Astrocyte (in vitro differentiated cells and primary cell): ENCODE measurements around the gene KRT86. TPM values are rescaled to one million over a fixed set of nuclear protein-coding genes. Genes with fewer than 3 reads are reported as not detected.
"Not testable (repeated sequence)": the region's sequence is repeated elsewhere in the genome, so short reads cannot be mapped to it uniquely, and the experiment has no call there.

Experiments
- DNase-seq: peaks from one replicate; pipeline ENCODE4 v3.0.0-alpha.2; 2010; ENCODE audit warnings: low read depth
- FAIRE-seq: peaks from 2 replicates; lab custom pipeline; 2011; peaks lifted over from hg19 to GRCh38; lab: Jason Lieb, UNC
- H2AFZ ChIP-seq: 2 replicates; pipeline ENCODE4 v1.6.0; 2012; ENCODE audit warnings: low read depth, low read length, inconsistent platforms
- H3K27ac ChIP-seq: 2 replicates; pipeline ENCODE4 v1.5.1; 2011; ENCODE audit warnings: low read depth, low read length, inconsistent platforms
- H3K27me3 ChIP-seq: 2 replicates; pipeline ENCODE4 v1.6.0; 2011; ENCODE audit warnings: low read length, inconsistent platforms; ENCODE audit not compliant: insufficient read depth
- H3K36me3 ChIP-seq: 2 replicates; pipeline ENCODE4 v1.5.1; 2011; ENCODE audit warnings: low read length, inconsistent platforms; ENCODE audit not compliant: insufficient read depth
- H3K4me1 ChIP-seq: 2 replicates; pipeline ENCODE4 v1.5.1; 2011; ENCODE audit warnings: low read length, inconsistent platforms; ENCODE audit not compliant: insufficient read depth
- H3K4me2 ChIP-seq: 2 replicates; pipeline ENCODE4 v1.6.0; 2012; ENCODE audit warnings: low read length, inconsistent platforms
- H3K4me3 ChIP-seq: 2 replicates; pipeline ENCODE4 v1.5.1; 2011; ENCODE audit warnings: low read depth, mild to moderate bottlenecking, low read length, inconsistent platforms; ENCODE audit not compliant: insufficient read depth
- H3K79me2 ChIP-seq: 2 replicates; pipeline ENCODE4 v1.6.0; 2012; ENCODE audit warnings: mild to moderate bottlenecking, low read length, inconsistent platforms; ENCODE audit not compliant: insufficient read depth
- H3K9ac ChIP-seq: 2 replicates; pipeline ENCODE4 v1.6.0; 2012; ENCODE audit warnings: mild to moderate bottlenecking, low read length, inconsistent platforms
- H3K9me3 ChIP-seq: 2 replicates; pipeline ENCODE4 v1.5.1; 2012; ENCODE audit warnings: low read depth, mild to moderate bottlenecking, low read length, inconsistent platforms; ENCODE audit not compliant: insufficient read depth
- H4K20me1 ChIP-seq: 2 replicates; pipeline ENCODE4 v1.6.0; 2012; ENCODE audit warnings: low read length, inconsistent platforms; ENCODE audit not compliant: insufficient read depth
- H3K27ac Mint-ChIP-seq: one replicate; pipeline ENCODE4 v1.8.0; 2021; ENCODE audit warnings: mild to moderate bottlenecking, mixed read lengths; ENCODE audit not compliant: unreplicated experiment
- H3K27me3 Mint-ChIP-seq: one replicate; pipeline ENCODE4 v1.8.0; 2021; ENCODE audit warnings: low read depth, mixed read lengths; ENCODE audit not compliant: unreplicated experiment
- H3K36me3 Mint-ChIP-seq: one replicate; pipeline ENCODE4 v1.8.0; 2021; ENCODE audit warnings: low read depth, mixed read lengths; ENCODE audit not compliant: unreplicated experiment
- H3K4me1 Mint-ChIP-seq: one replicate; pipeline ENCODE4 v1.8.0; 2021; ENCODE audit warnings: low read depth, mixed read lengths; ENCODE audit not compliant: unreplicated experiment
- H3K4me3 Mint-ChIP-seq: one replicate; pipeline ENCODE4 v1.8.0; 2021; ENCODE audit warnings: mild to moderate bottlenecking, moderate library complexity, mixed read lengths; ENCODE audit not compliant: unreplicated experiment
- H3K9me3 Mint-ChIP-seq: one replicate; pipeline ENCODE4 v1.8.0; 2021; ENCODE audit warnings: mild to moderate bottlenecking, mixed read lengths; ENCODE audit not compliant: unreplicated experiment
- EZH2 ChIP-seq: IDR thresholded peaks from 2 replicates; pipeline ENCODE4 v1.6.1; 2012; ENCODE audit warnings: mild to moderate bottlenecking, low read length, inconsistent platforms; ENCODE audit not compliant: insufficient read depth
- total RNA-seq: library from RNA; stranded (reverse); gene quantifications from 2 replicates; pipeline ENCODE4 v1.2.1, GENCODE V29; 2021
- TF ChIP-seq, protein P1 (sequence below): IDR thresholded peaks from 2 replicates; pipeline ENCODE4 v1.5.1; 2011; ENCODE audit warnings: low read depth, mild to moderate bottlenecking, inconsistent platforms, low read length, moderate library complexity; ENCODE audit not compliant: insufficient read depth

KRT86 gene
- total RNA-seq, 1 donor from 2014 or later, result 0.43 TPM

DNA sequence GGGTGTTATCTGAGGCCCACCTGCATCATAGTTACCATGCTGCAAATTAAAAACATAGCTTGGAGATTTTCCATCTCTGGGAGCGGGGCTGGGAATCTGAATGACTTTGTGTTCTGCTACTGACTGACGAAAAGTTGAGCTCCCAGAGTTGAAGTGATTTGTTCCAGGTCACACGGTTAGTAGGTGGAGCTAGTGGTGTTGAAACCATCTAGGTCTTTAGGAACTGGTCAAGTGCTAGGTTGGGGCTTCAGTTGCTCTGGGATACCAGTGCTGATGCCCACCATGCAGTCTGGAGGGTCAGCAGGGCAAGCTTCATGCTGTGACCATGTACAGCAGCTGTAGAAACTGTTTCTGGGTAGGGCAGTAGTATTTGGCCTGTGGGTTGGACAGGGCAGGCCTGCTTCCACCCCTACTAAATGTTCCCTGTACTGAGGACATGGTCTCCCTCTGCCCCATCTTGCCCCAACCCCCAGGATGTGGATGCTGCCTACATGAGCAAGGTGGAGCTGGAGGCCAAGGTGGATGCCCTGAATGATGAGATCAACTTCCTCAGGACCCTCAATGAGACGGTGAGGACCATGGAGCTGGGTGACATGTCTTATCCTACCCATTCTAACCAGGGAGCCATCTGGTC is 36.1 kb upstream of the KRT86 start:
- FAIRE-seq (no peak), DNase-seq (no peak)
- Mint-ChIP-seq H3K4me1 (peaks cover 33% of the 10 kb centered on the region), H3K36me3 (peaks cover 25% of the 10 kb centered on the region), H3K27me3 (peaks cover 25% of the 10 kb centered on the region), H3K9me3 (peaks cover 2% of the 10 kb centered on the region), H3K27ac (no peak overlapping the region), H3K4me3 (no peak overlapping the region)
- TF ChIP-seq EZH2, result no peak
- TF ChIP-seq, protein P1, sequence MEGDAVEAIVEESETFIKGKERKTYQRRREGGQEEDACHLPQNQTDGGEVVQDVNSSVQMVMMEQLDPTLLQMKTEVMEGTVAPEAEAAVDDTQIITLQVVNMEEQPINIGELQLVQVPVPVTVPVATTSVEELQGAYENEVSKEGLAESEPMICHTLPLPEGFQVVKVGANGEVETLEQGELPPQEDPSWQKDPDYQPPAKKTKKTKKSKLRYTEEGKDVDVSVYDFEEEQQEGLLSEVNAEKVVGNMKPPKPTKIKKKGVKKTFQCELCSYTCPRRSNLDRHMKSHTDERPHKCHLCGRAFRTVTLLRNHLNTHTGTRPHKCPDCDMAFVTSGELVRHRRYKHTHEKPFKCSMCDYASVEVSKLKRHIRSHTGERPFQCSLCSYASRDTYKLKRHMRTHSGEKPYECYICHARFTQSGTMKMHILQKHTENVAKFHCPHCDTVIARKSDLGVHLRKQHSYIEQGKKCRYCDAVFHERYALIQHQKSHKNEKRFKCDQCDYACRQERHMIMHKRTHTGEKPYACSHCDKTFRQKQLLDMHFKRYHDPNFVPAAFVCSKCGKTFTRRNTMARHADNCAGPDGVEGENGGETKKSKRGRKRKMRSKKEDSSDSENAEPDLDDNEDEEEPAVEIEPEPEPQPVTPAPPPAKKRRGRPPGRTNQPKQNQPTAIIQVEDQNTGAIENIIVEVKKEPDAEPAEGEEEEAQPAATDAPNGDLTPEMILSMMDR, result no peak
- H3K27ac ChIP-seq, result no peak overlapping the region
- H3K4me1 ChIP-seq, result peaks cover 16% of the 10 kb centered on the region
- no peak overlapping the region for H3K4me3 ChIP-seq
- no peaks in the 10 kb centered on the region for H4K20me1 ChIP-seq
- H2AFZ ChIP-seq, result no peak overlapping the region
- no peaks in the 10 kb centered on the region for H3K79me2 ChIP-seq
- no peak overlapping the region for H3K4me2 ChIP-seq
- H3K27me3 ChIP-seq, result no peaks in the 10 kb centered on the region
- H3K36me3 ChIP-seq, result no peaks in the 10 kb centered on the region
- H3K9ac ChIP-seq, result no peak overlapping the region
- H3K9me3 ChIP-seq, result no peaks in the 10 kb centered on the region

DNA sequence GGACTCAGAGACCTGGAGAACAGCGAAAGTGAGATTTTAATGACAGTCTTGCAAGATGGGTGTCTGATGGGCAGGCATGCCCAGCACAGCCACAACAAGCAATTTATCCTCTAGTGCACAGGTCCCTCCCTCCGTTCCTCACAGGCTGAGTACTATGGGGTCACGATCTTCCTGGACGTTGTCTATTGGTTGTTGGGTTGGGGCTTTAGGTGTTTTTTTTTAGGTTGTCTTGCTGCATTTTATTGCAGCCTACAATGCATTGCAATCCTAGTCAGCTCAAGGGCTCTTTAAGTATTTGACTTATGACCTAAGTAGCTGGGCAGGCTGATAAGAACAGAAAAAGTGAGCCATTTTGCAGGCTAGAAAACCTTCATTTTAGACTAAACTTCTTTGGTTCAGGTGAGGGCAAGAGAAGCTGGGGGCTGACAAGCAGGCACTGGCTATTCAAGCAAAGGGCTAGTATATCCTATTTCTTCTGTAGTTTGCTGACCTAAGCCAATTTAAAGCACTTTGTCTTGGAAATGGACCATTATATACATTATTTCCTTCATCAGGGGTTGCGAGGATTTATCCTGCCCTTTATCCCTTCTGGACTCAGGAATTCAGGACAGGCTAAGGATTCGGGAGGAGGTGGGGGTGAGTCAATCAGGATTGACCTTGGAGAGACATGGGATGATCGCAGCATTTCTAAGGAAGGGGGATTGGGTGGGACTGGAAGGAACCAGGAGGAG is 35.4 kb upstream of the KRT86 start:
- no peaks in the 10 kb centered on the region for H3K79me2 ChIP-seq
- H3K9me3 ChIP-seq, result no peaks in the 10 kb centered on the region
- H2AFZ ChIP-seq, result no peak overlapping the region
- H3K36me3 Mint-ChIP-seq, result peaks cover 27% of the 10 kb centered on the region
- H3K4me1 ChIP-seq, result peaks cover 18% of the 10 kb centered on the region
- no peak overlapping the region for H3K9ac ChIP-seq
- no peak for TF ChIP-seq EZH2
- TF ChIP-seq, protein P1, result no peak
- no peaks in the 10 kb centered on the region for H3K27me3 ChIP-seq
- H3K4me3 Mint-ChIP-seq, result no peak overlapping the region
- H3K4me2 ChIP-seq, result no peak overlapping the region
- H3K9me3 Mint-ChIP-seq, result peaks cover 4% of the 10 kb centered on the region
- H3K4me1 Mint-ChIP-seq, result peaks cover 39% of the 10 kb centered on the region
- no peak overlapping the region for H3K27ac Mint-ChIP-seq
- H3K4me3 ChIP-seq, result no peak overlapping the region
- DNase-seq, result no peak
- H3K36me3 ChIP-seq, result no peaks in the 10 kb centered on the region
- no peaks in the 10 kb centered on the region for H4K20me1 ChIP-seq
- no peak overlapping the region for H3K27ac ChIP-seq
- FAIRE-seq, result no peak
- peaks cover 23% of the 10 kb centered on the region for H3K27me3 Mint-ChIP-seq

DNA sequence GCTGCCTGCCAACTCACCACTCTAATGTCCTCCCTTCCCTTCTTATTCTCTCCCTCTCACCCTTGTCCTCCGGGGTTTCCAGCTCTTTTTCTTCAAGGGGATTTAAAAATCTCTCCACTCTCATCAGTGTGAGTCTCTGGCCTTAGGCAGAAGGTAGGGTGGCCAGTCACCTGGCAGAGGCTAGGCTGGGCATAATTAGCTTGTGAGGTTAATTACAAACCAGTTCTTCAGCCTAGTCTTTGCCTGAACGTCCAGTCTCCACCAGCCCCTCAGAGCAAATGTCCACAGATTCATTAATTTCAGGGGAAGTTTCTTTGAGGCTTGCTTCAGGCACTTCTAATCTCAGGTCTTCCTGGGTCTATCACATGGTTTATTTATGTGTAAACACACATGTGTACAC is 34.7 kb upstream of the KRT86 start:
- Histone ChIP-seq H3K4me1 (peaks cover 24% of the 10 kb centered on the region), H3K4me2 (no peak overlapping the region), H4K20me1 (no peaks in the 10 kb centered on the region), H3K36me3 (no peaks in the 10 kb centered on the region), H3K9ac (no peak overlapping the region), H2AFZ (no peak overlapping the region), H3K79me2 (no peaks in the 10 kb centered on the region), H3K27me3 (no peaks in the 10 kb centered on the region), H3K9me3 (no peaks in the 10 kb centered on the region), H3K4me3 (no peak overlapping the region), H3K27ac (no peak overlapping the region)
- Mint-ChIP-seq H3K27ac (no peak overlapping the region), H3K4me3 (no peak overlapping the region), H3K36me3 (peaks cover 23% of the 10 kb centered on the region), H3K9me3 (peaks cover 2% of the 10 kb centered on the region), H3K27me3 (peaks cover 18% of the 10 kb centered on the region), H3K4me1 (peaks cover 41% of the 10 kb centered on the region)
- DNase-seq (no peak), FAIRE-seq (no peak)
- TF ChIP-seq, protein P1, result no peak
- no peak for TF ChIP-seq EZH2

DNA sequence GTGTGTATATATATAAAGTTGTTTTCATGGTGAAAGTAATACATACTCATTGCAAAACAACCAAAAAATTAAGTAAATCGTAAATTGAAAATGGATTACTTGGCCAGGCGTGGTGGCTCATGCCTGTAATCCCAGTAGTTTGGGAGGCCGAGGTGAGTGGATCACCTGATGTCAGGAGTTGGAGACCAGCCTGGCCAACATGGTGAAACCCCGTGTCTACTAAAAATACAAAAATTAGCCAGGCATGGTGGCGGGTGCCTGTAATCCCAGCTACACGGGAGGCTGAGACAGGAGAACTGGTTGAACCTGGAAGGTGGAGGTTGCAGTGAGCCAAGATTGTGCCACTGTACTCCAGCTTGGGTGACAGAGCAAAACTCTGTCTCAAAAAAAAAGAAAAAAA is 34.2 kb upstream of the KRT86 start:
- not testable (repeated sequence) for H3K36me3 ChIP-seq, H3K27ac ChIP-seq, H3K27ac Mint-ChIP-seq, H4K20me1 ChIP-seq, H3K79me2 ChIP-seq, H3K4me2 ChIP-seq, H3K9ac ChIP-seq, DNase-seq, H3K4me3 ChIP-seq, H3K4me3 Mint-ChIP-seq, FAIRE-seq, H3K27me3 ChIP-seq, H3K9me3 Mint-ChIP-seq, H3K9me3 ChIP-seq, H2AFZ ChIP-seq
- H3K27me3 Mint-ChIP-seq, result peaks cover 22% of the 10 kb centered on the region
- peaks cover 24% of the 10 kb centered on the region for H3K4me1 ChIP-seq
- H3K36me3 Mint-ChIP-seq, result peaks cover 23% of the 10 kb centered on the region
- H3K4me1 Mint-ChIP-seq, result peaks cover 41% of the 10 kb centered on the region
